SJSA1 (cell line): ENCODE results near the gene CAPS2. TPM values are rescaled to one million over a fixed set of nuclear protein-coding genes. Genes with fewer than 3 reads are reported as not detected.
A peak's percentile ranks its signal among the peaks of the same experiment; 100 is the strongest.

Source experiments
- DNase-seq, 2 experiments: peaks; one replicate each; pipeline ENCODE4 v3.0.0-alpha.2; 2015 to 2020; ENCODE audit warnings: low spot score in 2 of 2, low read depth in 1 of 2
- H3K27ac ChIP-seq: fragments of 250-450 bp; sonication (Bioruptor Pico); 2 replicates; pipeline ENCODE4 v1.5.1; 2020; ENCODE audit warnings: mild to moderate bottlenecking, moderate library complexity
- H3K27me3 ChIP-seq: fragments of 250-450 bp; sonication (Bioruptor Pico); replicated peaks from 2 replicates; pipeline ENCODE4 v1.5.1; 2020; ENCODE audit warnings: mild to moderate bottlenecking, moderate library complexity
- H3K36me3 ChIP-seq: fragments of 250-450 bp; sonication (Bioruptor Pico); 2 replicates; pipeline ENCODE4 v1.5.1; 2020; ENCODE audit warnings: mild to moderate bottlenecking
- H3K4me1 ChIP-seq: fragments of 250-450 bp; sonication (Bioruptor Pico); replicated peaks from 2 replicates; pipeline ENCODE4 v1.6.1; 2021; ENCODE audit warnings: mild to moderate bottlenecking
- H3K4me3 ChIP-seq: fragments of 250-450 bp; sonication (Bioruptor Pico); 2 replicates; pipeline ENCODE4 v1.5.1; 2020; ENCODE audit warnings: mild to moderate bottlenecking
- H3K9me3 ChIP-seq: fragments of 250-450 bp; sonication (Bioruptor Pico); replicated peaks from 2 replicates; pipeline ENCODE4 v1.5.1; 2020; ENCODE audit warnings: mild to moderate bottlenecking
- total RNA-seq: library from RNA; depleted of rRNA; stranded (reverse); fragments of >200 nt; shearing (Covaris generic); gene quantifications from 2 replicates; pipeline ENCODE4 v1.2.3, GENCODE V29; 2014

The CAPS2 gene
- total RNA-seq, 1 experiment from 2014 or later = 2.8 TPM

DNA sequence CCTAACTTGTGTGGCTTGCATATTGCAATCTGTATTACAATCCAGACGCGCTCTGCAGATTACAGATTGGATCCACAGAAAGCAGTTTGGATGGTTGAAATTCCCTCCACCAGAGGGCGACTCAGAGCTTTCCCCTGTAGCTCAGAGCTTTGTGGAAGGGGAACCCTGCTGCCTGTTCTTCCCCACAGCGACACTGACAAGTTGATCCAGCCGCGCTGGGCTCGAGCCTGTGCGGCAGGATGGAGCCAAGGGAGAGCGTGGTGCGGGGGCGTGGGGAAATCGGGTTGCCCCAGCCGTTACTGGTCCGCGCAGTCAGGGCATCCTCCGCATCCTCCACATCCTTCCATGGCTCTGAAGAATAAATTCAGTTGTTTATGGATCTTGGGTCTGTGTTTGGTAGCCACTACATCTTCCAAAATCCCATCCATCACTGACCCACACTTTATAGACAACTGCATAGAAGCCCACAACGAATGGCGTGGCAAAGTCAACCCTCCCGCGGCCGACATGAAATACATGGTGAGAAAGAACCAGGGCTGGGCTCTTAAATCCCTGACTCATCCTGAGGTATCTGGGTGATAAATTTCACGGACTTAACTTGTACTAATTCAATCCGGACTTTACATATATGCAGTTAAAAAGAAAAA is 4.4 kb upstream of the CAPS2 start, which contains the start of gene GLIPR1L1:
GLIPR1L1 (plus strand) TSS at position 287 of the 647 bp plus-strand sequence; CDS start at position 346, 59 bp downstream.
- peak; percentile 83 to 89 for DNase-seq
- Histone ChIP-seq H3K4me3 (peak within 1 kb of the TSS; percentile 37), H3K27me3 (no peaks in the 10 kb centered on the region), H3K4me1 (peaks cover 6% of the 10 kb centered on the region; the same call in 1 of the 2 replicates), H3K27ac (peak within 1 kb of the TSS; percentile 17; the same call in 1 of the 2 replicates), H3K36me3 (no peaks in the 10 kb centered on the region), H3K9me3 (no peaks in the 10 kb centered on the region)

DNA sequence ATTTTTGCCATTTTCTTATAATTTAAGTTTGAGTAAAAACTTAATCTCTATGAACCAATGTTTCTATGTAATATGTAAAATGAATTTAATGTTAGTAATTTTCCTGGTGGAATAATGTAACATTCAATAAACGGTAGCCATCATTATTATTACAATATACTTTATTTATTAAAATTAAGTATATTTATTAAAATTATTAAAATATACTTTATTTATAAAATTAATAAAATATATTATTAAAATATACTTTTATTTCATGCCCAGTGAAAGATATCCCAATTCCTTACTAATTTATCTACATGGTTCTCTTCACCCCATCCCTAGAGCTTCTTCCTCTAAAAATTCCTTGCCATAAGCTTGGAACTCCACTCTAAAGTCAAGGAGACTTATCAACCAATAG is 2.5 kb downstream of the CAPS2 start:
- no peak overlapping the region for H3K4me3 ChIP-seq
- no peak for DNase-seq

GRCh38 chr12:75323663-75324062 is 6.5 kb downstream of the CAPS2 start:
- no peak overlapping the region for H3K4me3 ChIP-seq
- H3K27ac ChIP-seq = no peak overlapping the region
- H3K9me3 ChIP-seq = no peaks in the 10 kb centered on the region
- H3K27me3 ChIP-seq = no peaks in the 10 kb centered on the region
- DNase-seq = no peak
- no peaks in the 10 kb centered on the region for H3K4me1 ChIP-seq
- no peaks in the 10 kb centered on the region for H3K36me3 ChIP-seq

More for the DNA sequence above, 2.5 kb downstream of the CAPS2 start:
- no peak overlapping the region for H3K27ac ChIP-seq
- no peaks in the 10 kb centered on the region for H3K9me3 ChIP-seq
- H3K4me1 ChIP-seq = peaks cover 6% of the 10 kb centered on the region; the same call in 1 of the 2 replicates
- no peaks in the 10 kb centered on the region for H3K27me3 ChIP-seq
- H3K36me3 ChIP-seq = no peaks in the 10 kb centered on the region

- Histone ChIP-seq H3K36me3 (no peaks in the 10 kb centered on the region), H3K9me3 (no peaks in the 10 kb centered on the region), H3K4me1 (no peaks in the 10 kb centered on the region), H3K4me3 (no peak overlapping the region), H3K27me3 (no peaks in the 10 kb centered on the region), H3K27ac (no peak overlapping the region)
- DNase-seq = no peak
Measured at GRCh38 chr12:75322464-75322863, 7.7 kb downstream of the CAPS2 start.

DNA sequence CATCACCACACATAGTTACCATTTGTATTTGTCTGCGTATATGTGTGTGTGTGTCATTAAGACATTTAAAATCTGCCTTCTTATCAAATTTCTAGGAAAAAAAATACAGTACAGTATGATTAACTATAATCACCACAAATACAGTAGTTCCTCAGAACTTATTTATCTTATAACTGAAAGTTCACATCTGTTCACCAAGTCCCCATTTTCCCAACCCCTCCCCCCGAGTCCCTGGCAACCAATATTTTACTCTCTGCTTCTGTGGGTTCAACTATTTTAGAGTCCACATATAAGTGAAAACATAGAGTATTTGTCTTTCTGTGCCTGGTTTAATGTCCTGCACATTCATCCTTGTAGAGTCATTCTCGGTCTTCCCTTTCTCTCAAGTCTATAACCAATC is 12.3 kb downstream of the CAPS2 start:
- Histone ChIP-seq H3K27ac (no peak overlapping the region), H3K36me3 (no peaks in the 10 kb centered on the region), H3K4me3 (no peak overlapping the region), H3K4me1 (peaks cover 16% of the 10 kb centered on the region), H3K27me3 (no peaks in the 10 kb centered on the region), H3K9me3 (no peaks in the 10 kb centered on the region)
- no peak for DNase-seq

- H3K4me3 ChIP-seq = no peak overlapping the region
- H3K27me3 ChIP-seq = no peaks in the 10 kb centered on the region
- H3K4me1 ChIP-seq = peaks cover 16% of the 10 kb centered on the region
- H3K36me3 ChIP-seq = no peaks in the 10 kb centered on the region
- no peaks in the 10 kb centered on the region for H3K9me3 ChIP-seq
- peak overlapping the region; percentile 27 for H3K27ac ChIP-seq
- DNase-seq = peak in 1 of 2 experiments; percentile 23
Measured at GRCh38 chr12:75315518-75315917, 14.6 kb downstream of the CAPS2 start.

GRCh38 chr12:75311369-75311768 is 18.8 kb downstream of the CAPS2 start:
- H3K4me3 ChIP-seq = no peak overlapping the region
- no peak for DNase-seq
- H3K36me3 ChIP-seq = no peaks in the 10 kb centered on the region
- H3K27me3 ChIP-seq = no peaks in the 10 kb centered on the region
- peaks cover 16% of the 10 kb centered on the region for H3K4me1 ChIP-seq
- no peaks in the 10 kb centered on the region for H3K9me3 ChIP-seq
- no peak overlapping the region for H3K27ac ChIP-seq

DNA sequence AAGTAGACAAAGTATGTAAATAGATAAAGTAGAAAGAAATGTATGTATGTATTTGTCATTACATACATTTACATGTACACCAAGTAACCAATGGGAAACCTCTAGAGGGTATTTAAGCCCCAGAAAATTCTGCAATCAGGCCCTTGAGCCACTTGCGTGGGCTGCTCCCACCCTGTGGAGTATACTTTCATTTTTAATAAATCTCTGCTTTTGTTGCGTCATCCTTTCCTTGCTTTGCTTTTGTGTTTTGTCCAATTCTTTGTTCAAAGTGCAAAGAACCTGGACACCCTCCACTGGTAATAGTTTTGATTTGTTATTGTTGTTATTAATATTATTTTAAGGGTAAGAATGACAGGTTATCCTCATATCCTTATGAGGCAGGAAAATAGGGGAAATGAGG is 21.8 kb downstream of the CAPS2 start:
- Histone ChIP-seq H3K4me3 (no peak overlapping the region), H3K27ac (no peak overlapping the region), H3K27me3 (no peaks in the 10 kb centered on the region), H3K36me3 (no peaks in the 10 kb centered on the region), H3K9me3 (no peaks in the 10 kb centered on the region), H3K4me1 (no peaks in the 10 kb centered on the region)
- DNase-seq = no peak

DNA sequence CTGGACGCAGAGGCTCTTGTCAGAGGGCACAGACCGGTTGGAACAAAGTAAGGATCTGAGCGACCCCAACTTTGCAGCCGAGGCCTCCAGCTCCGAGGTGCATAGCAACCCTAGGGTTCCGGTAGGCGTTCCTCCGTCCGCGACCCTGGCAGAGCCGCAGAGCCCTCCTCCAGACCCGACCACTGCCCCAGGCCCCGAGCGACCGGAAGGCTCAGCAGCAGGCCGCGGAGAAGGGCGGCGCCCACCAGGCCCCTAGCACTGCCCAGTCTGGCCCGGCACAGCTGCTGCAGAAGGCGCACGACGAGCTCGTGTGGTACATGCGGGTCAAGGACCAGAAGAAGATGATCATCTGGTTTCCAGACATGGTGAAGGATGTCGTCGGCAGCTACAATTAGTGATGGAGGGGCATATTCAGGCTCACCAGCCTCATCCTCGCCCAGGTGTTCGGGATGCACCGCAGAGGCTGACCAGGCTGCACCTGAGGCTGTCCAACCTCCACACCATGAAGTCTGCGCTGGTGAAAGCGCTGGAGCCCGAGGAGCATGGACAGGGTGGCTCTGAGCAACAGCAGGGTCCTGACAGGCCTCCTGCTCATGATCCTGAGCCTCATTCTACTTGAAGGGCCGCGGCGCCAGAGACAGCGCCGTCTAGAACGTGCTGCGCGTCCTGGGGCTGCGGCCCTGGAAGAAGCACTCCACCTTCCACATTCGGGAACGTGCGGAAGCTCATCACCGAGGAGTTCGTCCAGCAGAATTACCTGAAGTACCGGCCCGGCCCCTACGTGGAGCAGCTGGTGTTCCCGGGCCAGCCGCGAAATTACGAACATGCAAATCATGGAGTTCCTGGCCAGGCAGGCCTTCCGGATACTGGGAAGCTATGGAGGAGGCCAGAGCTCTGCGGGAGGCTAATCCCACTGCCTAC is 24.5 kb downstream of the CAPS2 start:
- Histone ChIP-seq H3K4me3 (no peak overlapping the region), H3K27me3 (no peaks in the 10 kb centered on the region), H3K36me3 (no peaks in the 10 kb centered on the region), H3K4me1 (no peaks in the 10 kb centered on the region), H3K9me3 (no peaks in the 10 kb centered on the region), H3K27ac (no peak overlapping the region)
- DNase-seq = no peak

- no peaks in the 10 kb centered on the region for H3K4me1 ChIP-seq
- no peaks in the 10 kb centered on the region for H3K36me3 ChIP-seq
- no peak for DNase-seq
- H3K9me3 ChIP-seq = no peaks in the 10 kb centered on the region
- no peaks in the 10 kb centered on the region for H3K27me3 ChIP-seq
- no peak overlapping the region for H3K4me3 ChIP-seq
- H3K27ac ChIP-seq = no peak overlapping the region
Measured at GRCh38 chr12:75302781-75303180, 27.3 kb downstream of the CAPS2 start.

DNA sequence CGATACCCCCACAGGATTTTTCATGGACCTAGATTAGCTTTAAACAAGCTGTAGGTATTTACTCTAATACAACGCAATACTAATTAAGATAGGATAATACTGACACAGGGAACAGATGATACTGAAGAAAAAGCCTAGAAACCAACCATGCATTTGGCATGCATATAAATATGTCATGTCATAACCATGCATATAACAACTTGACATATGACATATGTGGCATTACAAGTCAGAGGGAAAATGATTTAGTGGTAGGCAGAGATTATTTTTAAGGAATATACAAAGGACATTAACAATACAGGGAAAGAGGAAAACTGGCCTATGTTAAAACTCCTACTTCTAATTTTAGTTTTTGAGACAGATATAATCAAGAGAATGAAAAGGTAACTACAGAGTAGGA is 27.9 kb downstream of the CAPS2 start:
- no peak for DNase-seq
- no peaks in the 10 kb centered on the region for H3K4me1 ChIP-seq
- no peaks in the 10 kb centered on the region for H3K9me3 ChIP-seq
- H3K27me3 ChIP-seq = no peaks in the 10 kb centered on the region
- H3K27ac ChIP-seq = no peak overlapping the region
- H3K36me3 ChIP-seq = no peaks in the 10 kb centered on the region
- no peak overlapping the region for H3K4me3 ChIP-seq

GRCh38 chr12:75294797-75295196 is 35.3 kb downstream of the CAPS2 start:
- Histone ChIP-seq H3K27me3 (no peaks in the 10 kb centered on the region), H3K9me3 (no peaks in the 10 kb centered on the region), H3K27ac (no peak overlapping the region), H3K36me3 (no peaks in the 10 kb centered on the region), H3K4me3 (no peak overlapping the region), H3K4me1 (no peaks in the 10 kb centered on the region)
- DNase-seq = no peak

- Histone ChIP-seq H3K36me3 (no peaks in the 10 kb centered on the region), H3K9me3 (no peaks in the 10 kb centered on the region), H3K27me3 (no peaks in the 10 kb centered on the region), H3K27ac (no peak overlapping the region), H3K4me3 (no peak overlapping the region), H3K4me1 (no peaks in the 10 kb centered on the region)
- no peak for DNase-seq
Measured at GRCh38 chr12:75294336-75294735, 35.8 kb downstream of the CAPS2 start.

DNA sequence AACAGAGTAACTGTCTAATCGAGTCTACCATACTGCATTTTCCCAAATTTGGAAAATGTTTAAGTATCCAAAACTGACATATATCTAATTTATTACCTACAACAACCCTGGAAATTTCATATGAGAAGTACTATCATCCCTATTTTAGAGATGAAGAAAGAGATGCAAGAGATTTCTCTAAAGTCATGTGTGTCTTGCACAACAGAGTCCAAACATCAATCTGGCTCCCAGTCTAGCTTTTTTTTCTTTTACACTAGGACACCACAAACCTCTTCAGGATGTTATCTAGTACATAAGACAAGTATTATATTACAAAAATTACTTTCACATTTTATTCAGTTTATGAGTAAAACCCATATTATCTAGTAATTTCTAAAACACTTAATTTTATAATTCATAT is 39.1 kb downstream of the CAPS2 start:
- no peaks in the 10 kb centered on the region for H3K4me1 ChIP-seq
- no peaks in the 10 kb centered on the region for H3K9me3 ChIP-seq
- no peaks in the 10 kb centered on the region for H3K36me3 ChIP-seq
- no peak for DNase-seq
- H3K27ac ChIP-seq = no peak overlapping the region
- H3K27me3 ChIP-seq = no peaks in the 10 kb centered on the region
- no peak overlapping the region for H3K4me3 ChIP-seq
